HCT116 (cell line): ENCODE measurements around the gene TMEM59L. TPM values are rescaled to one million over a fixed set of nuclear protein-coding genes. Genes with fewer than 3 reads are reported as not detected.

Experiments used
- ATAC-seq: fragments of 200-7000 bp; cut with Tn5 transposase; 2 replicates; pipeline ENCODE4 v1.9.1; 2020; ENCODE audit warnings: mild to moderate bottlenecking, moderate library complexity
- BruUV-seq: library from RNA; stranded (reverse); fragments of 400-500 nt; replicated peaks from 2 replicates; lab custom pipeline; 2021; lab: Mats Ljungman, UMichigan
- CTCF ChIA-PET: fragments of 300-600 bp; sonication (Branson Sonifier 250); formaldehyde crosslinking; loops from one replicate; lab custom pipeline; 2021; ENCODE audit warnings: antibody characterized with exemption; lab: Charles Lee
- POLR2A ChIA-PET: fragments of 300-600, 350-600 bp; sonication (Branson Sonifier 250); formaldehyde crosslinking; loops from one replicate; lab custom pipeline; 2021; ENCODE audit warnings: antibody characterized with exemption; lab: Charles Lee
- RAD21 ChIA-PET, 2 experiments: fragments of 300-600 bp; sonication (Branson Sonifier 250); formaldehyde crosslinking; loops; one replicate each; lab custom pipeline; 2023; ENCODE audit warnings: low total read pairs in 2 of 2; ENCODE audit not compliant: uncharacterized antibody in 2 of 2, unreplicated experiment in 2 of 2, low non-redundant PET in 1 of 2; lab: Charles Lee
- DNase-seq: peaks from one replicate; pipeline ENCODE4 v3.0.0-alpha.2; 2010; ENCODE audit warnings: low read depth, low spot score
- H2AFZ ChIP-seq: fragments of 200-600 bp; shearing (Covaris generic), sonication (generic); 2 replicates; pipeline ENCODE4 v1.6.1; 2017; ENCODE audit warnings: low read depth, mixed run types, mixed read lengths, antibody characterized with exemption, low read length; ENCODE audit not compliant: poor library complexity, severe bottlenecking
- H3K27ac ChIP-seq: 2 replicates; pipeline ENCODE4 v1.5.1; 2012; ENCODE audit warnings: low read depth, low read length
- H3K27me3 ChIP-seq: fragments of 200-600 bp; sonication (generic); 2 replicates; pipeline ENCODE4 v1.6.1; 2016; ENCODE audit warnings: mixed run types, low read length, mixed read lengths; ENCODE audit not compliant: insufficient read depth
- H3K36me3 ChIP-seq, 2 experiments: fragments of 200-500 bp in 1 of 2; fragments of 200-600 bp in 1 of 2; sonication (Bioruptor generic) in 1 of 2; sonication (generic) in 1 of 2; 2 replicates each; pipeline versions ENCODE4 v1.5.1 to v1.6.1; 2014 to 2016; ENCODE audit warnings: low read length in 2 of 2, inconsistent platforms in 1 of 2, mixed read lengths in 1 of 2, mixed run types in 1 of 2; ENCODE audit not compliant: insufficient read depth in 2 of 2, control insufficient read depth in 1 of 2
- H3K4me1 ChIP-seq, 2 experiments: fragments of 200-600 bp in 1 of 2; sonication (generic) in 1 of 2; 2 replicates each; pipeline versions ENCODE4 v1.5.1 to v1.6.1; 2012 to 2017; ENCODE audit warnings: low read length in 2 of 2, inconsistent platforms in 1 of 2, mild to moderate bottlenecking in 1 of 2, mixed read lengths in 1 of 2, mixed run types in 1 of 2, moderate library complexity in 1 of 2; ENCODE audit not compliant: insufficient read depth in 2 of 2, control insufficient read depth in 1 of 2
- H3K4me2 ChIP-seq: fragments of 200-600 bp; sonication (generic); 2 replicates; pipeline ENCODE4 v1.6.1; 2017; ENCODE audit warnings: mixed run types, low read length, mixed read lengths
- H3K4me3 ChIP-seq, 2 experiments: fragments of 200-600 bp in 1 of 2; sonication (generic) in 1 of 2; replicated peaks in 1 of 2; 2 replicates each; pipeline ENCODE4 v1.5.1; 2011 to 2016; ENCODE audit warnings: low read length in 2 of 2, control low read depth in 1 of 2, low read depth in 1 of 2, mild to moderate bottlenecking in 1 of 2, mixed read lengths in 1 of 2, mixed run types in 1 of 2
- H3K79me2 ChIP-seq: fragments of 200-600 bp; sonication (generic); 2 replicates; pipeline ENCODE4 v1.6.1; 2017; ENCODE audit warnings: mild to moderate bottlenecking, mixed run types, low read length, moderate library complexity, mixed read lengths; ENCODE audit not compliant: insufficient read depth
- H3K9ac ChIP-seq: fragments of 200-600 bp; sonication (generic); 2 replicates; pipeline ENCODE4 v1.6.1; 2016; ENCODE audit warnings: low read length, mixed read lengths
- H3K9me2 ChIP-seq: fragments of 200-600 bp; sonication (generic), shearing (Covaris generic); 2 replicates; pipeline ENCODE4 v1.6.1; 2017; ENCODE audit warnings: mixed run types, mild to moderate bottlenecking, moderate library complexity; ENCODE audit not compliant: insufficient read depth
- H3K9me3 ChIP-seq, 2 experiments: fragments of 200-500 bp in 1 of 2; fragments of 200-600 bp in 1 of 2; sonication (Bioruptor generic) in 1 of 2; sonication (generic) in 1 of 2; 2 replicates each; pipeline ENCODE4 v1.6.1; 2014 to 2017; ENCODE audit warnings: low read length in 2 of 2, mixed read lengths in 2 of 2, inconsistent platforms in 1 of 2, low read depth in 1 of 2, mild to moderate bottlenecking in 1 of 2, mixed run types in 1 of 2, moderate library complexity in 1 of 2; ENCODE audit not compliant: control insufficient read depth in 1 of 2, insufficient read depth in 1 of 2
- H4K20me1 ChIP-seq: fragments of 200-600 bp; sonication (generic), shearing (Covaris generic); 2 replicates; pipeline ENCODE4 v1.6.1; 2017; ENCODE audit warnings: mixed run types, mild to moderate bottlenecking, moderate library complexity; ENCODE audit not compliant: insufficient read depth
- CBX3 ChIP-seq: IDR thresholded peaks from 2 replicates; pipeline ENCODE4 v1.6.1; 2012; ENCODE audit warnings: low read depth
- CEBPB ChIP-seq: IDR thresholded peaks from 2 replicates; pipeline ENCODE4 v1.6.1; 2012; ENCODE audit warnings: low read depth
- EGR1 ChIP-seq: IDR thresholded peaks from 2 replicates; pipeline ENCODE4 v1.6.1; 2012; ENCODE audit warnings: low read depth
- ELF1 ChIP-seq: IDR thresholded peaks from 2 replicates; pipeline ENCODE4 v1.6.1; 2012; ENCODE audit warnings: low read depth, borderline replicate concordance
- EZH2 ChIP-seq: fragments of 200-600 bp; sonication (generic); IDR thresholded peaks from 2 replicates; pipeline ENCODE4 v1.6.1; 2017; ENCODE audit warnings: antibody characterized with exemption, mixed run types
- EZH2phosphoT487 ChIP-seq: fragments of 200-600 bp; IDR thresholded peaks from 2 replicates; pipeline ENCODE4 v1.6.1; 2018; ENCODE audit warnings: antibody characterized with exemption, borderline replicate concordance
- JUND ChIP-seq: IDR thresholded peaks from 2 replicates; pipeline ENCODE4 v1.6.1; 2012
- POLR2A ChIP-seq: IDR thresholded peaks from 2 replicates; pipeline ENCODE4 v1.7.0; 2011; ENCODE audit warnings: borderline replicate concordance; ENCODE audit not compliant: insufficient read depth, insufficient read length; ENCODE audit errors: extremely low read depth
- RAD21 ChIP-seq: IDR thresholded peaks from 2 replicates; pipeline ENCODE4 v1.6.1; 2012; ENCODE audit warnings: low read depth, mild to moderate bottlenecking
- REST ChIP-seq: IDR thresholded peaks from 2 replicates; pipeline ENCODE4 v1.6.1; 2012; ENCODE audit warnings: low read depth
- SIN3A ChIP-seq: IDR thresholded peaks from 2 replicates; pipeline ENCODE4 v1.6.1; 2012; ENCODE audit warnings: low read depth
- SRF ChIP-seq: IDR thresholded peaks from 2 replicates; pipeline ENCODE4 v1.6.1; 2012; ENCODE audit warnings: low read depth
- YY1 ChIP-seq: IDR thresholded peaks from 2 replicates; pipeline ENCODE4 v1.6.1; 2011; ENCODE audit warnings: low read length, low read depth, moderate library complexity, mild to moderate bottlenecking; ENCODE audit not compliant: insufficient replicate concordance; ENCODE audit errors: extremely low read depth
- ZNF274 ChIP-seq: fragments of 200-500 bp; sonication (Bioruptor generic); IDR thresholded peaks from 2 replicates; pipeline ENCODE4 v1.6.1; 2014; ENCODE audit warnings: mild to moderate bottlenecking, low read depth, low read length, inconsistent platforms
- intact Hi-C: fragments of 100-400 bp; cut with micrococcal nuclease; formaldehyde crosslinking; loops from 2 replicates; pipeline ENCODE4 v1.10.0; 2022
- total RNA-seq: library from RNA; stranded (reverse); gene quantifications from one replicate; pipeline ENCODE4 v1.2.1, GENCODE V29; 2021; ENCODE audit not compliant: unreplicated experiment
- TF ChIP-seq, protein P1 (sequence below): IDR thresholded peaks from 2 replicates; pipeline ENCODE4 v1.6.1; 2012
- TF ChIP-seq, protein P2 (sequence below): IDR thresholded peaks from 2 replicates; pipeline ENCODE4 v1.6.1; 2011; ENCODE audit warnings: mild to moderate bottlenecking, low read length, moderate library complexity; ENCODE audit not compliant: insufficient replicate concordance; ENCODE audit errors: extremely low read depth
- TF ChIP-seq, protein P3 (sequence below): IDR thresholded peaks from 2 replicates; pipeline ENCODE4 v1.6.1; 2012

Gene TMEM59L
- total RNA-seq, 1 experiment from 2014 or later: 14.3 TPM

- H3K27ac ChIP-seq: no peak overlapping the region
- no peak overlapping the region for H2AFZ ChIP-seq
- H3K4me2 ChIP-seq: no peak overlapping the region
- ChIA-PET RAD21 (no interaction called here), POLR2A (no interaction called here), CTCF (no interaction called here)
- H3K9ac ChIP-seq: no peak overlapping the region
- H4K20me1 ChIP-seq: peaks cover 17% of the 10 kb centered on the region; the same call in 1 of the 2 replicates
- H3K36me3 ChIP-seq: peaks cover 26 to 54% of the 10 kb centered on the region in 2 experiments
- H3K4me3 ChIP-seq: no peak overlapping the region
- TF ChIP-seq RAD21 (no peak), SRF (no peak), EZH2 (no peak), ELF1 (no peak), ZNF274 (no peak), JUND (no peak), CEBPB (no peak), SIN3A (no peak), POLR2A (no peak), CBX3 (no peak), REST (no peak), EZH2phosphoT487 (no peak), EGR1 (no peak), YY1 (no peak)
- TF ChIP-seq, protein P1, sequence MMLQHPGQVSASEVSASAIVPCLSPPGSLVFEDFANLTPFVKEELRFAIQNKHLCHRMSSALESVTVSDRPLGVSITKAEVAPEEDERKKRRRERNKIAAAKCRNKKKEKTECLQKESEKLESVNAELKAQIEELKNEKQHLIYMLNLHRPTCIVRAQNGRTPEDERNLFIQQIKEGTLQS: no peak
- TF ChIP-seq, protein P2, sequence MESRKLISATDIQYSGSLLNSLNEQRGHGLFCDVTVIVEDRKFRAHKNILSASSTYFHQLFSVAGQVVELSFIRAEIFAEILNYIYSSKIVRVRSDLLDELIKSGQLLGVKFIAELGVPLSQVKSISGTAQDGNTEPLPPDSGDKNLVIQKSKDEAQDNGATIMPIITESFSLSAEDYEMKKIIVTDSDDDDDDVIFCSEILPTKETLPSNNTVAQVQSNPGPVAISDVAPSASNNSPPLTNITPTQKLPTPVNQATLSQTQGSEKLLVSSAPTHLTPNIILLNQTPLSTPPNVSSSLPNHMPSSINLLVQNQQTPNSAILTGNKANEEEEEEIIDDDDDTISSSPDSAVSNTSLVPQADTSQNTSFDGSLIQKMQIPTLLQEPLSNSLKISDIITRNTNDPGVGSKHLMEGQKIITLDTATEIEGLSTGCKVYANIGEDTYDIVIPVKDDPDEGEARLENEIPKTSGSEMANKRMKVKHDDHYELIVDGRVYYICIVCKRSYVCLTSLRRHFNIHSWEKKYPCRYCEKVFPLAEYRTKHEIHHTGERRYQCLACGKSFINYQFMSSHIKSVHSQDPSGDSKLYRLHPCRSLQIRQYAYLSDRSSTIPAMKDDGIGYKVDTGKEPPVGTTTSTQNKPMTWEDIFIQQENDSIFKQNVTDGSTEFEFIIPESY: no peak
- TF ChIP-seq, protein P3, sequence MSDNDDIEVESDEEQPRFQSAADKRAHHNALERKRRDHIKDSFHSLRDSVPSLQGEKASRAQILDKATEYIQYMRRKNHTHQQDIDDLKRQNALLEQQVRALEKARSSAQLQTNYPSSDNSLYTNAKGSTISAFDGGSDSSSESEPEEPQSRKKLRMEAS: no peak
- intact Hi-C loops: loop anchor here (5.0 kb wide), 1 partner anchor 107 kb away; no protein-coding TSS in a partner anchor
- H3K9me2 ChIP-seq: no peaks in the 10 kb centered on the region
- ATAC-seq: no peak
- no TSS peak for BruUV-seq
- peaks cover 12 to 28% of the 10 kb centered on the region in 2 experiments for H3K4me1 ChIP-seq
- no peaks in the 10 kb centered on the region for H3K9me3 ChIP-seq
- DNase-seq: no peak
- H3K27me3 ChIP-seq: no peaks in the 10 kb centered on the region
- peaks cover 39% of the 10 kb centered on the region for H3K79me2 ChIP-seq
Measured at GRCh38 chr19:18574691-18575291, 37.9 kb upstream of the TMEM59L start.
